HPDE6-E6E7 (cell line): ENCODE data around the gene TPCN1.

Source experiments
- DNase-seq: peaks from one replicate; pipeline ENCODE4 v3.0.0; 2011; ENCODE audit warnings: missing footprints; ENCODE audit errors: extremely low spot score

The TPCN1 gene

GRCh38 chr12:113286712-113287111 lies 65.4 kb downstream of the TPCN1 start:
- no peak for DNase-seq

- DNase-seq = no peak
Observed at GRCh38 chr12:113287146-113287898, 66.1 kb downstream of the TPCN1 start.

DNA sequence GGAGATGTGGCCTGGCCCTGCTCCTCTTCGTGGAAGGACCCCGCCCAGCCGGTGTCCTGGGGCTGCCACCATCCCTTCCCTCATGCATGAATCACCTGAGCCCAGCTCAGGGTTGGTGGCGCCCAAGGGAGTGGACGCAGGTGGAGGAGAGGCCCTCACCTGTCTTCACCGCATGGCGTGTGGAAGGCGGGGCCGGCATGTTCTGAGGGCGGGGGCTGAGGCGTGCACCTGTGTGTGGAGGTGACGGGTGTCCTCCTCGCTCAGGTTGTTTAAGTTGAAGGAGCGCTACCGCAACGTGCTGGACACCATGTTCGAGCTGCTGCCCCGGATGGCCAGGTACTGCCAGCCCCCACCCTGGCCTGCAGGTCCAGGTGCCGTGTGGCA lies 66.6 kb downstream of the TPCN1 start:
- DNase-seq = no peak

- no peak for DNase-seq
Observed at GRCh38 chr12:113289361-113289760, 68.1 kb downstream of the TPCN1 start.

DNA sequence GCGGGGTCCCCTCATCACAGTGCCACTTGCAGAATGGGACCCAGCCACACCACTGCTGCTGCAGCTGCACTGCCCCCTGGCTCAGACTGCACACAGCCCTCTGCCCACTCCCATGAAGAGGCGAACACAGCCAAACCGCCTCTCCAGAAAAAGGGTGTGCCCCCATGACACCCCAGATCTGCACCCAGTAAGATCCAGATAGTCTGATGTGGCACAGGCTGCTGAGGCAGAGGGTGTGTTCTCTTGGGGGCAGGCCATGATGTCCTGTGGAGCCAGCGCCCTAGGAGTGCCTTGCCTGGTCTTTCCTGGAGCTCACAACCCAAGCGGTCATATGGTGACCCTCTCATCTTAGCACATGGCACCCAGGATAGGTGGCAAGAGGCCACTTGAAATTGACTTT lies 69.2 kb downstream of the TPCN1 start:
- DNase-seq = no peak

- DNase-seq = no peak
Observed at GRCh38 chr12:113291586-113291985, 70.3 kb downstream of the TPCN1 start.

DNA sequence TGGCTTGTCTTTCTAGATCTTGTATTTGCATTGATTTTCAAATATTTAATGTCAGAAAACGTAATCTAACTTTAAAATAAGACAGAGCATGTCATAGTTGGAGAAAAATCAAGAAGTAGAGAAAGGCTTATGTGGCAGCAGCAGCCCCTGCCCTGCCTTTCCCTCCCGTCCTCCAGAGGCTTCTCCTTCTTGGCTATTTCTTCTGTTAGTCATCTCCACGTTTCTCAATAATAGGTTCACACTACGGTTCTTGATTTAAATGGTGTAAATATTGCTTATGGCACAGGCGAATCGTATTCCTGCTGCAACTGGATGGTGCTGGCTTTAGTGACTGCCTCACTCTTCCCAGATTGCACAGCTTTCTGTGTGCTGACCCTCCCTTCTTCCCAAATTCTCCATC lies 70.8 kb downstream of the TPCN1 start:
- no peak for DNase-seq

DNA sequence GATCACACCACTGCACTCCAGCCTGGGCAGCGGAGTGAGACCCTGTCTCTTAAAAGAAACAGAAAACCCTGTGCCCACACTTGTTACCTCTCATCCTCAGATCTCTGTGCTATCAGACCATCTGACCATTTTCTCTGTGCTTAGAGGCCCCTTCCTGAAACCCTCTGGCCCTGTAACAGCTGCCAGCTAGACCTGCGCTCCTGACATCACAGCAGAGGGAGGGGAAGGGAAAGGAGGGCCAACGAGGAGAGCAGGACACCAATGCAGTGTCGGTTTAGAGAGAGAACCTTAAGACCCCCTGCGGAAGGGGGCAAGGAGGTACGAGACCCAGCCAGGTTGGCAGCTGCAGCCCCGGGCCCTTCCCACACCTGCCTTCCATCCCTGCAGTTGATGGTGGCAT lies 71.3 kb downstream of the TPCN1 start:
- DNase-seq = no peak

DNA sequence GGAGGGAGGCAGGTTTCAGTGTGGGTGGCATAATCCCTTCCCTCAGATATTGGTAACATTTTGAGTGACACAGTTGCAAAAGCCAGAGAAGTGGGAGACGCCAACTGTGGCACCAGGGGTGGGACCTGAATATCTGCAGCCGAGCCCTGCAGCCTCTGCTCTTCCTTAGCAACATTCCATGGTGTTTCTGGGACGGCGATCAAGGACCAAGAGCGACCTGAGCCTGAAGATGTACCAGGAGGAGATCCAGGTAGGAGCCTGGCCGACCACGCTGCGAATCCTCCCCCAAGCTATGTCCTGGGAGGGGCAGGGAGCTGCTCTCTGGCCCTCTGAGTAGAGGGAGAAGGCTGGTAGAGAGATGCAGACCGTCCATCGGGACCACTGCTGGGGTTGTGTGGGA lies 71.8 kb downstream of the TPCN1 start:
- no peak for DNase-seq

DNA sequence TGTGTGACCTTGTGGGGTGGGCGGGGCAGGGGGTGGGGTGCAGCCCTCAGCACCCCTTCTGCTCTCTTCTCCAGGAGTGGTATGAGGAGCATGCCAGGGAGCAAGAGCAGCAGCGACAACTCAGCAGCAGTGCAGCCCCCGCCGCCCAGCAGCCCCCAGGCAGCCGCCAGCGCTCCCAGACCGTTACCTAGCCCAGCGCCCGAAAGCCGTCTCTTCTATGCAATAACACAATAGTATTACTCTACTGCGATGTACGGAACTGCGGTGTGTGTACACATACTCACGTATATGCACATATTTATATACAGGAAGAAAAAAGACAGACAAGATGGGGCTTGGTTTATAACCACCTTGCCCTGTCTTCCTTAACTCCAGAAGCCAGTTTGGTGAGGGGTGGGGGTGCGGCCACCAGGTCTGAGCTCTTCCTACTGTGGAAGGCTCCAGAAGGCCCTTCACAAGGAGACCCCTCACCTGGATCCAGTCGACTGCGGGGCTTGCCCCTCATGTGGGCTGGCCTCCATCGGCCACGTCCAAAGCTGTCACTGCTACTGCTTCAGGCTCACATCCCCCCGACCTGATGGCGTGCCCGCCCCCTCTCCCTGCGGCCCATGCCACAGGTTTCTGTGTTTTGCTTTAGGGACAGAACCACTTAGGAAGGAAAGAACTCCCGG lies 74.8 kb downstream of the TPCN1 start:
- DNase-seq = no peak

DNA sequence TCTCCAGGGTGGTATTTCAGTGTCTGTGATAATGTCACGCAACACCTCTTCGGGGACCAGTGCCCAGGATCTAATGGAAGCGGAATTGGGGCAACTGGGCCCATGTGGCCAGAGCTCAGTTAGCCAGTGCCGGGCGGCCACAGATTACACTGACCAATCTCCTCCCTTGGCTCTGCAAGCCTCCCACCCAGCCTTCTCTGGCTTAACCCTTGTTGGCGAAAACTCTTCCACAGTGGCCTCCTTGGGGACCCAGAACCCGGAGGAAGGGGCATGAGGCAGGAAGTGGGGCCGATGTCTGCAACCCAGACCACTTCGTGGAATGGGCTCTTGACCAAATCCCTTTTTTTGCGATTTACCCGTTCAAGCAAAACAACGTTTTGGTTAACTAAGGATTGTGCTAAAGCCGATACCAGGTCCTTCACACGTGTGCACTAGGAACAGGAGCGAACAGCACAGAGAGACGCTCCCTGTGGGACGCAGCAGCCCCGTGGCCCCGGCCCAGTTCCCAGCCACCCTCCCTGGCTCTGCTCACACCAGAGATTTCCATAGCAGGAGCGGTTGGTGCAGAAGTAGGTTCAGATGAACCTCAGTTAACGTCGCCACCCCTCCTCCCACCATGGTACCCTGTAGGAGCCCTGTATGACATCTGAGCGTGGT lies 75.4 kb downstream of the TPCN1 start:
- no peak for DNase-seq

DNA sequence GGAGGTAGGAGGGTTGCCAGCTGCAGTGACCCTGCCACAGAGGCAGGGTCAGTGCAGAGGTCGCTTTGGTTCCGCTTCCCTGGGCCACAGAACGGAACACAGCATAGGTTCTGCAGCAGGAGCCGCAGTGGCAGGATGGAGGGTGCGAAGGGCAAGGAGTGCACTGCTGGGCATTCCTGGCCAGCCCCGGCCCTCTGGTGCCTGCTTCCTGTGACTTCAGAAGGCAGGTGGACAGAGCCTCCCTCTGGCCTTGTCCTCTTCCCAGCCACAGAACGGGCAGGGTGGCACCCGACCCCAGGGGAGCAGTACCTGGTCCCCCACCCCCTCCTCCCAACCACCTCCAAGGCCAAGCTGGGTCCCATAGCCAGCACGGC lies 75.9 kb downstream of the TPCN1 start:
- no peak for DNase-seq

DNA sequence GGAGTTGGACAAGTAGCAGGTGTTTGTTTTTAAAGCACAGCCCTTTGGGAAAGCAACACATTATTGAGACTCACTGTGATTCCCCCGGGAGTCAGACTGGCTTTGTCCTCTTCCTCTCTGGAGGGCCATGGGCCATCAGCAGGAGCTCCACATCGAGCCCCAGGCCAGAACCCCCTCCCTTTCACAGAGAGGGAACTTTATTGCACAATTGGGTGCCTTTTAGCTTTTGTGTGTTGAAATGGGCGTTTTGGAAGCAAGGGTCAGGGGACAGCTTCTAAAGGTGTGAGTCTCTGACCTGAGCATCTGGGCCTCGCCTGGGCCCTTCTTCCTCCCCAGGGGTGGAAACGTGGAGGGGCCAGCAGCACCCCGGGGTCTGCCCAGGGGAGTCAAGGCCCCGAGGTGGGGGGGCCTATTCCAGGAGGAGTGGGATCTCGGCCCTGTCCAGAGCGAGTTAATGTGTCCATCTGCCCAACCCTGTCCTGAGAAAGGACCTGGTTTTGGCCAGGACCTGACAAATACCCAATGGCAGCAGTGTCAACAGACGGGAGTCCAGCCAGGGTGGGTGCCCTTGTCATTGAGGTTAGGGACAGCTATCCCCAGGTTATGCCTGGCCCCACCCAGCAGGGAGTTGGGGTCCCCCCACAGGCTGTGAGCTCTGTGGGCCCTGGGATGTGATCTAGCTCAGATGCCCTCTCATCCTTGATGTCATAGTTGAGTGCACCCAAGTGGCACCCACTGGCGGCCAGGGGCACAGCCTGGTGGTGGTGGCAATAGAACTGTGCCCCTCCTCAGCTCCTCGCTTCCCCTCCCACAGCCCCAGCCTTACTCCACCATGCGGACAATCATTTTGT lies 76.6 kb downstream of the TPCN1 start:
- no peak for DNase-seq

- no peak for DNase-seq
Observed at GRCh38 chr12:113298472-113298817, 77.2 kb downstream of the TPCN1 start.

DNA sequence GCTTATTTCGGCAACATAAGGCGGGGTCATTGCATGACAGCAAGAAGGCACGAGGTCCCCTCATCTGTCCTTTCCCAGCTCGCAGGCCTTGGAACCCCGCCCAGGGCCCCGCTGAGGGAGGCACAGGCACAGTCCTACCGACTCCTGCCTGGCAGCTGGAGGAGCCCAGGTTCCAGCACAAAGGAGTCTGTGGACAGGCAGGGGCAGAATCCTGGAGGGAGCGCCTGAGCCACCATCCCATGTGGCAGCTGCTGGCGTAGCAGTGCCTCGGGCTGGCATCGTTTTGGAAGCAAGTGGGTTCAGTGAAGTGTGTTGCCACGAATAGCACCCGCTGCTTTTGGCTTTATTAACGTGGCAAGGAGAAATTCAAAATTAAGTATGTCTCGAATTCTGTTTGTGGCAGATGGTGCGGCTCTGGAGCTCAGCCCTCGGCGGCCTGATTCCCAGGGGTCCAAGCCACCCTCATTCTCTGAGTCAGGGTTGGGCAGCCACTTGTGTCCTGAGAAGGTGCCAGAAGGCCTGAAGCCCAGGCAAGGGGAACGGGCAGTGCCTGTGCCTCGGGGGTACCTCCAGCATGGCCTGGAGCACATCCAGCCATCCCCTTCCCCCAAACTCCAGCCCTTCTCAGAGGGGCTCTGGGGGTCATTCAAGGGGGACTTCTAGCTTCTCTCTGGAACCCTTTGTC lies 77.7 kb downstream of the TPCN1 start:
- DNase-seq = no peak

GRCh38 chr12:113299619-113300237 lies 78.5 kb downstream of the TPCN1 start:
- DNase-seq = peak; percentile 93

DNA sequence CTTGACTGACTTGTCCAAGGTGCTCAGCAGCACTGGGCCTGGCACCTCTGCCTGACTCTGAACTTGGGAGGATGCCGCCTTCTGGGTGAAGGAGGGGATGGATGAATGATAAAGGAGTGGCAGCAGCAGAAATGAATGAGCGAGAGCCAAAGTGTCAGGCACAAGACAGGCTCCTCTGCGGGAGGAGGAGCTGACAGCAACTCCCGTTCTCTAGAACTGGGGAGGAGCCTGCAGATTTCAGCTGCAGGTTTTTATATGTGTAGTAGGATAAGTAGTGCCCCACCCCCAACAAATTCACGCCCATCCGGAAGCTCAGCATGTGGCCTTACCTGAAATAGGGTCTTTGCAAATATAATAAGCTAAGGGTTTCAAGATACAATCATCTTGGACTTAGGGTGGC lies 80.5 kb downstream of the TPCN1 start:
- DNase-seq = no peak

DNA sequence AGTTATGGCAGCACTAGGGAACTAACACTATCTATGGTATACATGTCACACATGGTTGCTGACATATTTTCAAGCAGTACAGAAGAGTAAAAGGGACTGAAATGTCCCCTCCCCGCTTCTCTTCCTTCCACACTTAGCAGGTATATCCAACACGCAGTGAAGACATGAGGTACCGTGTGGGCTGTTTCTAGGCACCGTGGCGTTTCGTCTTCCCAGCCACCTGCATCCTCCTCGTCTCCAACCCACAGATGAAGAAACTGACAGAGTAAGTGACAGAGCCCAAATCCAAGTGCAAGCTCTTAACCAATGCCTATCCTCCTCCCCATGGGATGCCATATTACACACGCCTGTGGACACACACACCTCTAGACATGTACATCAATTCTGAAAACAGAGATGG lies 81.2 kb downstream of the TPCN1 start:
- DNase-seq = no peak

DNA sequence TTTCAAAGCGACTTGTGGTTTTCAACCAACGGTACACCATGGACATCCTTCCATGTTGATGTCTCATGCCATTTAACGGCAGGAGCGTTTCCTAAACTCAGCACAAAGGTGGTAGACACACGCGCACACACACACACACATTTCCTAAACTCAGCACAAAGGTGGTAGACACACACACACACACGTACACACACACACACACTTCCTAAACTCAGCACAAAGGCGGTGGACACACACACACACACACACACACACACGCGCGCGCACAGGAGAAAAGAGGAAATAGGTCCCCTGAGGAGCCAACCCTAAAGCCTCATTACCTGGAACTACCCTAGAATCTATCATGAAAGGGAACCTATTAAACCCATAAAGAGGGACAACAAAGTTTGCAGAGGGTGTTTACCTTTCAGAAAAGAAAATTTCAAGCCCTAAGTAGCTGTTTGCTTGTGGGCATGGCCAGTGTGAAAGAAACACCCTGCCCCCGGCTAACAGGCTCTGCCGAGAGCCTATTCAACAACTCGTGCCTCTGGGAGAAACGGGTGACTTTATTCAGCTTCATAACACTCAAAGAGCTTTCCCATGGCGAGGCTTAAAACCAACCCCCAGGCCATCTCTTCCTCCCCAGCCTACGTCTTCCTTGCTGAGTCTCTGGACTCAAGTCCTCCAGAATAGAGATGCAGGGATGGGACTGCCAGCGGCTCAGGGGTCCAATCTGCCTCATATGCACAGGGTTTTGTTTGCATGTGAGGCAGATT lies 81.8 kb downstream of the TPCN1 start:
- DNase-seq = no peak

DNA sequence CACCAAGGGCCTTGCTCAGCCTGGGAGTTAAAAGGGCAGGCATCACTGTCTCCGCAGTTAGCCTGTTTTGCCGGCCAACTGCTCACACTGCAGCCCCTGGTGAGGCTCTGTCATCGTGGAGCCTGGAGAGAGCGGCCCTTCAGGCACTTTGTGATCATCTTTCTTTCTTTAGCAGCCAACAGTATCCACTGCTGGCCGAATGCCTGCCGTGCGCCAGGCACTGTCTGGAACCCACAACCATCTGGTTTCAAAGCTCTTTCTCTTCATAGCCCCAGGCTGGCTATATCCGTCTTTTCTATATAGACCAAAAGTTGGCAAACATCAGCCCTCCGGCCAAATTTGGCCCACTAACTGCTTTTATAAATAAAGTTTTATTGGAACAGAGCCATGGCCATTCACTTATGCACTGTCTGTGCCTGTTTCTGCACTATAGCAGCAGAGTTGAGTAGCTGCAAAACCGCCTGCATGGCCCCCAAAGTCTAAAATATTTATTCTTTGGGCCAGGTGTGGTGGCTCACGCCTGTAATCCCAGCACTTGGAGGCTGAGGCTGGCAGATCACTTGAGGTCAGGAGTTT lies 84.1 kb downstream of the TPCN1 start:
- no peak for DNase-seq
